Measurements from ENCODE around the gene TBL1XR1. TPM values are rescaled to one million over a fixed set of nuclear protein-coding genes. Genes with fewer than 3 reads are reported as not detected.
"Not testable (repeated sequence)": the region's sequence is repeated elsewhere in the genome, so short reads cannot be mapped to it uniquely, and the experiment has no call there.

Gene TBL1XR1
- total RNA-seq, 2 experiments from 2014 or later = 143 to 214 TPM

- Mint-ChIP-seq H3K4me1 (peaks cover 51% of the 10 kb centered on the region), H3K36me3 (peaks cover 2% of the 10 kb centered on the region), H3K27me3 (no peaks in the 10 kb centered on the region), H3K4me3 (peak overlapping the region; percentile 71), H3K27ac (peak overlapping the region; percentile 95), H3K9me3 (ENCODE audit: low read depth) (no peaks in the 10 kb centered on the region)
- ATAC-seq (peak; percentile 64), DNase-seq (peak; percentile 86)
- CTCF ChIA-PET = interaction anchor here (1.0 to 1.2 kb wide), 3 partner anchors 144 to 226 kb away, joined by 3 to 4 read pairs (median 3); no protein-coding TSS in a partner anchor
Measured at GRCh38 chr3:177201700-177202397, 4.6 kb upstream of the TBL1XR1 start.

- no peaks in the 10 kb centered on the region for H3K27me3 Mint-ChIP-seq
- peaks cover 12% of the 10 kb centered on the region for H3K36me3 Mint-ChIP-seq
- peak overlapping the region; percentile 70 for H3K4me3 Mint-ChIP-seq
- ATAC-seq (no peak), DNase-seq (no peak)
- H3K27ac Mint-ChIP-seq = peak overlapping the region; percentile 91
- peaks cover 50% of the 10 kb centered on the region for H3K4me1 Mint-ChIP-seq
- H3K9me3 Mint-ChIP-seq (ENCODE audit: low read depth) = no peaks in the 10 kb centered on the region
- CTCF ChIA-PET = interaction anchor here (0.8 to 5.2 kb wide), 3 partner anchors 161 to 449 kb away, joined by 3 to 45 read pairs (median 3); no protein-coding TSS in a partner anchor
Measured at GRCh38 chr3:177199206-177199760, 2.0 kb upstream of the TBL1XR1 start.

DNA sequence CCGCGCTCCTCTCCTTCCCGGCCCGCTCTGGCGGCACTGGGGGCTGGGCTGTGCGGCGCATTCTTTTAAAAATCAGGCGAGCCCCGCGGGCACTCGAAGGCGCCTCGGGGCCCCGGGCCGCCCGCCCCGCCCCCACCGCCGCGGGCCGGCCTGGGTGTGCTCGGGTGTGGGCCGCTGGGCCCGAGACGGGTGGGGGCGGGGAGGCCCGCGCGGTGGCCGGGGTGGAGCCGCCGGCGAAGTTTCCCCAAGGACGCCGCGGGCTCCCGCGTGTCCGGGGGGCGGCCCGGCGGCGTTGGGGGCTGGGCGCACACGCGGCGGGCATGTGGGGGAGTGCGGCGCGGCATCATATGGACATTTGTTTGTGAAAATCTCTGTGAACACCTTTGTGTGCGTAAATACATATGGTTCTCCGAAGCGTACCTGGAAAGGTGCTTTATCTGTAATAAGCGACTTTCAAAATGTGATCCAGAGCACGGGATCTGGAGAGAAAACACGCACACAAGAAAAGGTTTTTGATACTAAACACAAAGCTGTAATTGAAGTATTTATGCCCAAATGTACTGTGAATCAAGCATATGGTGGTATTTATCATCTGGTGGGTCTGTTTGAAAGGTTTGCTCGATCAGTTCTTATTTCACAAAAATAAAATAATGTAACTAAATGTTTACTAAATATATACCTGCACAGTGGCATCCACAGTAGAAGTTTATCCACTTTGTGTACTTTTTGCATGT lies 612 bp upstream of the TBL1XR1 start:
- ATAC-seq (peak; percentile 43), DNase-seq (peak; percentile 70)
- peak overlapping the region; percentile 91 for H3K27ac Mint-ChIP-seq
- peaks cover 24% of the 10 kb centered on the region for H3K36me3 Mint-ChIP-seq
- CTCF ChIA-PET = interaction anchor here (0.7 to 5.2 kb wide), 8 partner anchors 146 to 580 kb away, joined by 3 to 45 read pairs (median 3); no protein-coding TSS in a partner anchor
- H3K9me3 Mint-ChIP-seq (ENCODE audit: low read depth) = no peaks in the 10 kb centered on the region
- peak overlapping the region; percentile 70 for H3K4me3 Mint-ChIP-seq
- H3K4me1 Mint-ChIP-seq = peaks cover 55% of the 10 kb centered on the region
- H3K27me3 Mint-ChIP-seq = no peaks in the 10 kb centered on the region

DNA sequence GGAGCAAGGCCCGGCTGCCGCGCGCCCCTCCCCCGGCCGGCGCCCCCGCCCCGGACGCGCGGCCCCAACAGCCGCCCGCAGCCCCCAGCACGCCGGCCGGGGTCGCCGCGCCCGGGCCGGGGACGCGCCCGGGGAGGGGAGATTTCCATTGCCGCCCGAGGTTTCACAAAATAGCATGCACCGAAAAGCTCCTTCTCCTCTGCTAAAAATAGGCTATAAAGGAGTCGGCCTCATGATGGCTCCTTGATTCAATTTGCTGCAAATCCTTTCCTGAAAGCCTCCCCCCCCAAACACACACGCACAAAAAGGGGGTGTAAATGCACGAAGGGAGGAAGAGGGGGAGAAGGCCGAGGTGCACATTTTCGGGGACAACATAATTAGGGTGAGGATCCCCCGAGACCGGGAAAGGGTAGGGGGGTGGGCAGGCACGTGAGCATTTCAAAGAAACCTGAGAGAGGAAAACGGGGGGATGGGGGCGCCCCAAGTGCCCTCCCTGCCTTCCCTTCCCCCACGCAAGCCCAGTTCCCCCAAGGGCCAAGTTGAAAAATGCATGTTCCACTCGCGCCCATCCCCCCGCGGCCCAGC lies 734 bp downstream of the TBL1XR1 start:
- peaks cover 52% of the 10 kb centered on the region for H3K4me1 Mint-ChIP-seq
- CTCF ChIA-PET = interaction anchor here (1.2 to 5.2 kb wide), 4 partner anchors 146 to 581 kb away, joined by 3 to 45 read pairs (median 3); no protein-coding TSS in a partner anchor
- H3K27me3 Mint-ChIP-seq = no peaks in the 10 kb centered on the region
- H3K27ac Mint-ChIP-seq = peak overlapping the region; percentile 95
- ATAC-seq = no peak
- DNase-seq = peak; percentile 68
- H3K4me3 Mint-ChIP-seq = peak overlapping the region; percentile 95
- peaks cover 27% of the 10 kb centered on the region for H3K36me3 Mint-ChIP-seq
- no peaks in the 10 kb centered on the region for H3K9me3 Mint-ChIP-seq (ENCODE audit: low read depth)

- no peak for ATAC-seq
- no peak for DNase-seq
- Mint-ChIP-seq H3K4me1 (peaks cover 56% of the 10 kb centered on the region), H3K27ac (peak overlapping the region; percentile 95), H3K4me3 (peak overlapping the region; percentile 95), H3K36me3 (peaks cover 30% of the 10 kb centered on the region), H3K9me3 (ENCODE audit: low read depth) (no peaks in the 10 kb centered on the region), H3K27me3 (no peaks in the 10 kb centered on the region)
- CTCF ChIA-PET = interaction anchor here (1.2 to 5.2 kb wide), 4 partner anchors 145 to 582 kb away, joined by 3 to 45 read pairs (median 3); no protein-coding TSS in a partner anchor
Measured at GRCh38 chr3:177196008-177196455, 1.2 kb downstream of the TBL1XR1 start.

DNA sequence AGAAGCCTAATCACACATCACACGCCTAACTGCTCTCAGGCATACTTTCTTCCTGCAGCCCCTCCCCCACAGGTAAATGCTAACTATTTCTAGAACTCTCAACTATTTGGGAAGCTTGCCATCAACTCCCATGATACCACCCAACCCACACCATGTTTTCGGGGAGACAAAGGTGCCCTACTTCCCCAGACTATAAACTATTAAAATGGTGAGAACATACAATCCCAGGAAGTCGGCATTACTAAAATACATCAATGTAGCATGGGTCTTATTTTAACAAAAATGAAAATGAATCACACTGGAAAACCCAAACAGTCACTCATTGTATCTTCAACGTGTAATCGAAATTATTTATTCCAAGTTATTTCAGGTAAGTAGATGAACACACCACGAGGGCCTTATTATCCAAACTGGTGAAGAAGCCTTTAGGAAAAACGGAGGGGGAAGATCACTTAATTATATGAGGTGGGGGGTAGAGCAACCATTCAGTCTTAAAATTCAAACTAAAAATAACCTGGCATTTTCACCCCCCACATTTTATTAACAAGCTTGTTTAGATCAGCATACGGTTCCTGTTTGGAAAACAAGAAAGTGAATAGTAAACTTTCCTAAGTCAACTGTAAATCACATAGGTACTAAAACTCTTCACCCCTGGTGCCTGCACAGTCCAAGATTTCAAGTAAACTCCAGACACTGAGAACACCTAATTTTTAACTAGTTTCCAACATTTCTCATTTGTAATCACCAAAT lies 1.9 kb downstream of the TBL1XR1 start:
- Mint-ChIP-seq H3K4me3 (peak overlapping the region; percentile 95), H3K9me3 (ENCODE audit: low read depth) (no peaks in the 10 kb centered on the region), H3K36me3 (peaks cover 35% of the 10 kb centered on the region), H3K27ac (peak overlapping the region; percentile 95), H3K4me1 (peaks cover 60% of the 10 kb centered on the region), H3K27me3 (no peaks in the 10 kb centered on the region)
- CTCF ChIA-PET = interaction anchor here (1.2 to 5.2 kb wide), 4 partner anchors 145 to 583 kb away, joined by 3 to 45 read pairs (median 3); no protein-coding TSS in a partner anchor
- DNase-seq (no peak), ATAC-seq (no peak)

GRCh38 chr3:177194299-177194698 lies 3.0 kb downstream of the TBL1XR1 start:
- CTCF ChIA-PET = no interaction called here
- Mint-ChIP-seq H3K27ac (peak overlapping the region; percentile 95), H3K9me3 (ENCODE audit: low read depth) (no peaks in the 10 kb centered on the region), H3K36me3 (peaks cover 35% of the 10 kb centered on the region), H3K4me1 (peaks cover 51% of the 10 kb centered on the region), H3K4me3 (peak overlapping the region; percentile 95), H3K27me3 (no peaks in the 10 kb centered on the region)
- DNase-seq (no peak), ATAC-seq (no peak)

DNA sequence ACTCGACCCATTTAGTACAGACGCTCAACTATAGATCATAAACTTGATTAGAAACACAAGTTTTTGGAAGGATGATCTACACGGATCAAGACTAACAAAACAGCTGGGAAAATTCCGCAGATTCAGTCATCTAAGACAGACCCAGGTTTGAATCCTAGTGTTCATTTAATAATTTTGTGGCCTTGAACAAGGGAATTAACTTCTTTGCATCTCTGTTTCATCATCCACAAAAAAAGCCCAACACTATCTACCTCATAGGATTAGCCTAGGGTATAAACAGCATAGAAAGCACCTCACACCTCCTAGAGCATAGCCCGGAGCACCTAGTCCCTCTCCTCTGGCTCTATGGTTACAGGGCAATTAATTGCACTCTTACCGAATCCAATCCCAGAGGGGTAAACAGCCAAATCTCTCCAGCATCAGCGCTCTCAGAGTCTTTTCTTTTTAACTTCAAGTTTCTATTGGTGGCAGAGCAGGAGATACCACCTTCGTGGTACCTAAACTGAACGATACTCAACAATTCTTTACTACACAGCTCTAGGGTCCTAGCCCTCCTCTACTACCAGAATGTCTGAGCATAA lies 3.5 kb downstream of the TBL1XR1 start:
- Mint-ChIP-seq H3K27ac (peak overlapping the region; percentile 20), H3K4me1 (peaks cover 46% of the 10 kb centered on the region), H3K9me3 (ENCODE audit: low read depth) (no peaks in the 10 kb centered on the region), H3K4me3 (peak overlapping the region; percentile 95), H3K36me3 (peaks cover 35% of the 10 kb centered on the region), H3K27me3 (no peaks in the 10 kb centered on the region)
- no peak for ATAC-seq
- CTCF ChIA-PET = no interaction called here
- DNase-seq = peak; percentile 2

DNA sequence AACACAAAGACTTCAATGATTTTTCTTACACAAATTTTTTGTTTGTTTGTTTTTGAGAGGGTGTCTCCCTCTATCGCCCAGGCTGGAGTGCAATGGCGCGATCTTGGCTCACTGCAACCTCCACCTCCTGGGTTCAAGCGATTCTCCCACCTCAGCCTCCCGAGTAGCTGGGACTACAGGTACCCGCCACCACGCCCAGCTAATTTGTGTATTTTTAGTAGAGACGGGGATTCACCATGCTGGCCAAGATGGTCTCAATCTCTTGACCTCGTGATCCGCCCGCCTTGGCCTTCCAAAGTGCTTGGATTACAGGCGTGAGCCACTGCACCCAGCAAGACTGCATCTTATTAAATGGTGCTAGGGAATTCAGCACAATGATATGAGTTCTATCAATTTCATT lies 4.0 kb downstream of the TBL1XR1 start:
- CTCF ChIA-PET; H3K27me3 Mint-ChIP-seq; H3K9me3 Mint-ChIP-seq (ENCODE audit: low read depth); DNase-seq; H3K4me3 Mint-ChIP-seq; ATAC-seq: not testable (repeated sequence)
- Mint-ChIP-seq H3K4me1 (peaks cover 46% of the 10 kb centered on the region), H3K27ac (peak overlapping the region; percentile 15), H3K36me3 (peaks cover 35% of the 10 kb centered on the region)

DNA sequence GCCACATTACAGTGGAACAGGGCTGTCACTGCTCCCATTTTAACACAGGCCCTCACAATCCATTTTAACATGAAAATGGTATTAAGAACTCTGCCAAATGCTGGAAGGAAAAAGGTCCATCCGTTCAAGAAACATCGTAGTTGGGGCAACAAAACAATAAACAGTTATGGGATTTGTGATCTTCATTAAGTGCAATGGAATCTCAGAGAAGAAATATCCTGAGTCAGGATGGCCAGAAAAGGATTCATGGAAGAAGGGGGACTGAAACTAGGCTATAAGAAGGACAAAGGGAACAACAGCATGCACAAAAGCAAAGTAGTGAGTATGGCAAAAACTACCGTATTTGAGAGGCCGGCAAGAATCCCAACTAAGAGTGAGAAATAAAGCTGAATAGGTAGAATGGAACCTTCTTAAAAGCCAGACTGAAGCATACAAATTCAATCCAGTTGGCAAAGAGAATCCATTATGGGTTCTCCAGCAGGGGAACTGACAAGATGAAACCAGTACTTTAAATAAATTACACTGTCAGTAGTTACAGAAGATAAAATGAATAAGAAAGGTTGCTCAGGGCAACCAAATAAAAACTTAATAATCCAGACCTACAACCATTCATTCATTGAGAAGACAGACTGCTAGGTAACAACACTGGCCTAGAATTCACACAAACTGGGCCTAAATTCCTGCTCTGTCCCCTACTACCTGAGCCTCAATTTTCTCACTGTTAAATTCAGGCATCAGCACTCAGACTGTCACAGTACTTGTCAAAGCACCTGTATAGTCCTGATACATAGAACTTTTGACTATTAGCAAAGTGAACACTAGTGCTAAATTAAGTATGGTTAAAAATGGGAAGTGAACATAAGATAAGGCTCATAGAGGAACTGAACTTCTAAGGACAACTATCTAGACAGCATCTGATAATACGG lies 6.3 kb downstream of the TBL1XR1 start:
- CTCF ChIA-PET = no interaction called here
- H3K27ac Mint-ChIP-seq = peak overlapping the region; percentile 6
- no peak overlapping the region for H3K4me3 Mint-ChIP-seq
- H3K4me1 Mint-ChIP-seq = peaks cover 55% of the 10 kb centered on the region
- H3K9me3 Mint-ChIP-seq (ENCODE audit: low read depth) = no peaks in the 10 kb centered on the region
- ATAC-seq (no peak), DNase-seq (no peak)
- H3K36me3 Mint-ChIP-seq = peaks cover 40% of the 10 kb centered on the region
- H3K27me3 Mint-ChIP-seq = no peaks in the 10 kb centered on the region

GRCh38 chr3:177190184-177190583 lies 7.1 kb downstream of the TBL1XR1 start:
- Mint-ChIP-seq H3K4me1 (peaks cover 57% of the 10 kb centered on the region), H3K36me3 (peaks cover 35% of the 10 kb centered on the region)
- H3K4me3 Mint-ChIP-seq; CTCF ChIA-PET; H3K27me3 Mint-ChIP-seq; ATAC-seq; H3K9me3 Mint-ChIP-seq (ENCODE audit: low read depth); H3K27ac Mint-ChIP-seq; DNase-seq: not testable (repeated sequence)

Data from activated CD8-positive, alpha-beta memory T cell treated with anti-CD3 and anti-CD28 coated beads, Interleukin-2, amount 10 ng/mL, durations not matched to agents 7 days and 5 days (primary cell).